BLaER1 treated with 17β-estradiol and CSF1 and Interleukin-3, amounts not matched to agents 10 nM and 100 nM (cell line): ENCODE data around the gene TMEM207.

Experiments used
- H3K27ac ChIP-seq, 11 experiments: shearing (Covaris generic); formaldehyde crosslinking; 2 replicates each; pipeline ENCODE4 v1.8.1; 2022
- H3K27me3 ChIP-seq, 11 experiments: shearing (Covaris generic); formaldehyde crosslinking; 2 replicates each; pipeline ENCODE4 v1.8.1; 2022
- H3K36me3 ChIP-seq, 11 experiments: shearing (Covaris generic); formaldehyde crosslinking; 2 replicates each; pipeline ENCODE4 v1.8.1; 2022
- H3K4me1 ChIP-seq, 10 experiments: shearing (Covaris generic); formaldehyde crosslinking; 2 replicates each; pipeline ENCODE4 v1.8.1; 2022
- H3K4me2 ChIP-seq, 11 experiments: shearing (Covaris generic); formaldehyde crosslinking; 2 replicates each; pipeline ENCODE4 v1.8.1; 2022
- H3K4me3 ChIP-seq, 10 experiments: shearing (Covaris generic); formaldehyde crosslinking; 2 replicates each; pipeline ENCODE4 v1.8.1; 2022
- H3K9ac ChIP-seq, 11 experiments: shearing (Covaris generic); formaldehyde crosslinking; 2 replicates each; pipeline ENCODE4 v1.8.1; 2022
- H3K9me3 ChIP-seq, 11 experiments: shearing (Covaris generic); formaldehyde crosslinking; replicated peaks in 1 of 11; 2 replicates each; pipeline ENCODE4 v1.8.1; 2022
- H4K20me1 ChIP-seq, 11 experiments: shearing (Covaris generic); formaldehyde crosslinking; 2 replicates each; pipeline ENCODE4 v1.8.1; 2022
- Cebpa-rat ChIP-seq, 11 experiments: shearing (Covaris generic); IDR thresholded peaks; 2 replicates each; pipeline ENCODE4 v1.8.1; 2022

TMEM207 gene

DNA sequence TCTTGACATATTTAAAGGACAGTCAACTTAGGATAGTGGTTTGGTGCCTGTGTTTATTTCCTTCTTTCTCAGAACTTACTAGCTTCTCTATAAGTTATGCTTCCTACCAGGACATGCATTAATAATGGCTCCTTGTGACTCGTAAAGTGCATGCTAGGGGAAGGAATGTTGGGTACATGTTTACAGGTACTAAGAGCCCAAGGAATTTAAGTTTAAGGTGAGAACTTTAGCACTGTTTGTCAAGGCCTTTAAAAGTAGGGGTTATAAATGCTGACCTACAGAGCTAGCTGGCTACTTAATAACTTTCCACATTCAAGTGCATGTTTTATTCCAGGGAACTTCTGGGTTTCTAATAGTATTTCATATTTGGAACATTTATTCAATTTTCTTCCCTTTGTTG lies at the start of gene TMEM207:
TSS of gene TMEM207 (minus strand) at position 101 of the 400 bp plus-strand sequence. CDS start at position 9, 92 bp downstream.
- no peak within 1 kb of the TSS; a peak in 1 of 22 replicates for H3K27ac ChIP-seq
- no peaks in the 10 kb centered on the region for H3K9me3 ChIP-seq
- TF ChIP-seq Cebpa-rat (IDR thresholded peaks at IDR 0.05) = no peak
- H4K20me1 ChIP-seq = no peaks in the 10 kb centered on the region
- peaks cover 0 to 10% (median 8%) of the 10 kb centered on the region in 10 experiments; a peak in 6 of 20 replicates for H3K4me1 ChIP-seq
- no peak within 1 kb of the TSS for H3K4me3 ChIP-seq
- H3K36me3 ChIP-seq = no peaks in the 10 kb centered on the region
- no peaks in the 10 kb centered on the region; a peak in 1 of 22 replicates for H3K27me3 ChIP-seq
- H3K4me2 ChIP-seq = no peak within 1 kb of the TSS
- H3K9ac ChIP-seq = no peak within 1 kb of the TSS

DNA sequence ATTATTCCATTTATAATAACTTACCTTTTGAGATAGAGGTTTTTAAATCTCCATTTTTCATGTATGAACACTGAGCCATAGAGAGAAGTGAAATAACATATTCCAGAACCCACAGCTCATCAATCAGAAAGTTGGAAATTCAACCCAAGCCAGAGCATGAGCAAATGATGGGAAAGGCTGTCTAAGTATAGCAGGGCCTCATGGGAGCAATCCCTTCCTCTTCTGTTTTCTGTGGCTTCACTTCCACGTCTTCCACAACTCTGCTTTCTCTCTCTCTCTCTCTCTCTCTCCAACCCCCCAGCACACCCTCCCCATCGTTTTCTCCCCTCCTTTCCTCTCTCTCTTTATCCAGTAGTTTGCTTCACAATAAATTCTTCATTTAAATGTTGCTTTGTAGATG lies 49.4 kb upstream of the TMEM207 start:
- Histone ChIP-seq H3K27ac (no peak overlapping the region), H3K27me3 (no peaks in the 10 kb centered on the region), H3K9me3 (no peaks in the 10 kb centered on the region), H3K4me2 (no peak overlapping the region; a peak in 1 of 22 replicates), H4K20me1 (no peaks in the 10 kb centered on the region), H3K36me3 (no peaks in the 10 kb centered on the region), H3K9ac (no peak overlapping the region), H3K4me1 (peaks cover 10 to 53% (median 11%) of the 10 kb centered on the region in 10 experiments; a peak in 18 of 20 replicates), H3K4me3 (no peak overlapping the region)
- no peak for TF ChIP-seq Cebpa-rat (IDR thresholded peaks at IDR 0.05)

DNA sequence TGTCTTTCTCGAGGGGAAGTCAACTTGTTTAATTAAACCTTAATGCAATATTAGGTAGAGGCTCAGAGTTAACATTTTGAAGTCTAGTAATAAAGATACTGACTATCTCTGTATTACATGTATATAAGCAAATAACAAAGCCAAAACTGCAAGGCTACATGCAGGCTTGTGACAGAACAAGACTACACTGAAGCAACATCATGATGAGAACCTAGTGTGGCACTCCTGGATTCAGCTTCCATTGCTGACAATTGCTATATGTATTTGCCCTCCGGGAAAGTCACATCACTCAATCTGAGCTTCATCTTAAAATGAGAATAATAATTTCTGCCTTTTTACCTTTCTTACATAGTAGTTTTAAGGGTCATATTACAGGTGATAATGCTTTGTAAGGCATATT lies 48.6 kb upstream of the TMEM207 start:
- Histone ChIP-seq H3K27me3 (no peaks in the 10 kb centered on the region), H3K36me3 (no peaks in the 10 kb centered on the region), H4K20me1 (no peaks in the 10 kb centered on the region), H3K4me3 (no peak overlapping the region), H3K9ac (no peak overlapping the region), H3K27ac (no peak overlapping the region), H3K4me2 (no peak overlapping the region), H3K9me3 (no peaks in the 10 kb centered on the region), H3K4me1 (peaks cover 10 to 47% (median 11%) of the 10 kb centered on the region in 10 experiments; a peak in 18 of 20 replicates)
- TF ChIP-seq Cebpa-rat (IDR thresholded peaks at IDR 0.05) = no peak

DNA sequence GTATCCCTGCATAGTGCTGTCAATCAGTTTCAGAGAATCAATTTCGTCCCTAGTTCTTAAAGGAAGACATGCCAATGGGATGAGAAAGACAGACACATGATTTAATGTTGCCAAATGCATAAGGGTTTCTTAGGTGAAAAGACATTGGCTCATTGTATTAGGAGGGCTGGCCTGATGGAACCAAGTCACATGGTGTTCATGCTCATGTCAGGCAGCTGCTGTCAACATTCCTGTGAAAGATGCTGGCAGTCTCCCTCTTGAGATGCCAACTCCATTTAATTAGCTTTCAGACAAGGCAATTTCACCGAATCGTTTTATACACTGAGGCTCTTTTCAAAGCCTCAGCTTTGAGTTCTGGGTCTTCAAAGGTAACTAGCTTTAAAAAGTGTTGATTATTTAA lies 48.1 kb upstream of the TMEM207 start:
- no peaks in the 10 kb centered on the region for H3K36me3 ChIP-seq
- no peak overlapping the region for H3K27ac ChIP-seq
- no peaks in the 10 kb centered on the region for H3K27me3 ChIP-seq
- no peak for TF ChIP-seq Cebpa-rat (IDR thresholded peaks at IDR 0.05)
- H3K9ac ChIP-seq = no peak overlapping the region
- H3K9me3 ChIP-seq = no peaks in the 10 kb centered on the region
- H3K4me3 ChIP-seq = no peak overlapping the region
- H3K4me1 ChIP-seq = peaks cover 8 to 42% (median 11%) of the 10 kb centered on the region in 10 experiments; a peak in 18 of 20 replicates
- H3K4me2 ChIP-seq = no peak overlapping the region
- no peaks in the 10 kb centered on the region for H4K20me1 ChIP-seq

DNA sequence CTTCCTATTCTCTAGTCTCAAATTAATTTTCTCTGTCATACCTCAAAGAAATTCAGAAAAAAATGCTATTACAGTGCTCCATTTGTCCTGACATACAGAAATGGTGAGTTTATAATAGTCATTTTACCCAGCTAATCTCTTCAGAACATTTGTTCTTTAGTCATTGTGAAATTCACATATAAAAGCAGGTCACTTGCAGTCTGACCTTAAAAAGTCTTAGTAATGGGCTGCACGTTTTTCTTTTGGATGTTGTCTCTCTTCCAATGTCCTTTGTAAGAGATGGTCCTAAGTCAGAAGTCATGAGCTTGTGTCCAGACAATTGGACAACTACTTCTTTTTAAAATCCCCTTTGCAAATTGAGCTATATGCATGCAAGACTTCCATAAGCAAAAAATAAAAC lies 47.2 kb upstream of the TMEM207 start:
- Histone ChIP-seq H3K9ac (no peak overlapping the region), H3K27me3 (no peaks in the 10 kb centered on the region), H3K36me3 (no peaks in the 10 kb centered on the region), H3K4me1 (peaks cover 6 to 35% (median 11%) of the 10 kb centered on the region in 10 experiments; a peak in 18 of 20 replicates), H3K4me3 (no peak overlapping the region), H3K9me3 (no peaks in the 10 kb centered on the region), H3K4me2 (0 out of 22 replicates have a peak overlapping the region, but pooled peaks of 2 of the 11 experiments have one; percentile 20 to 48), H4K20me1 (no peaks in the 10 kb centered on the region), H3K27ac (no peak overlapping the region)
- TF ChIP-seq Cebpa-rat (IDR thresholded peaks at IDR 0.05) = no peak

DNA sequence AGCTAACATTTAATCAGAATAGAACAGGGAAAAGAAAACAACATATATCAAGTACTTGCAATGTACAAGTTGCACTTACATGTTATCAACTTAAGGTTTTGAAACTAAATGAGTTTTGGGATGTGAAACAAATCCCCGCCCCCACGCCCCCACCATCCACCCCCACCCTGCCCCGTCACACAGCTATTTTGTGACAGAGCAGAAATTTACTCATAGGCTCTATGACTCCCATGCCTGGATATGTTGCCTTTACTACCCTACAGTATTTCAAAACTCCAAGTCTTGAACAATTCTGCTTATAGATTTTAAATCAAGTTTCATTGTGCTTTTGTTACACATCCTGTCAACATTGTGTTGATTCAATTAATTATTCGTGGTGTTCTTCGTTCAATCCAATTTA lies 46.1 kb upstream of the TMEM207 start:
- Histone ChIP-seq H4K20me1 (no peaks in the 10 kb centered on the region), H3K27me3 (no peaks in the 10 kb centered on the region), H3K36me3 (no peaks in the 10 kb centered on the region), H3K4me3 (no peak overlapping the region), H3K9ac (no peak overlapping the region), H3K4me1 (peaks cover 6 to 35% (median 11%) of the 10 kb centered on the region in 10 experiments; a peak in 18 of 20 replicates), H3K4me2 (peak overlapping the region in 2 of 11 experiments; percentile 41 to 48; a peak in 3 of 22 replicates), H3K27ac (peak overlapping the region in 2 of 11 experiments; percentile 7 to 30; a peak in 2 of 22 replicates), H3K9me3 (no peaks in the 10 kb centered on the region)
- no peak for TF ChIP-seq Cebpa-rat (IDR thresholded peaks at IDR 0.05)

DNA sequence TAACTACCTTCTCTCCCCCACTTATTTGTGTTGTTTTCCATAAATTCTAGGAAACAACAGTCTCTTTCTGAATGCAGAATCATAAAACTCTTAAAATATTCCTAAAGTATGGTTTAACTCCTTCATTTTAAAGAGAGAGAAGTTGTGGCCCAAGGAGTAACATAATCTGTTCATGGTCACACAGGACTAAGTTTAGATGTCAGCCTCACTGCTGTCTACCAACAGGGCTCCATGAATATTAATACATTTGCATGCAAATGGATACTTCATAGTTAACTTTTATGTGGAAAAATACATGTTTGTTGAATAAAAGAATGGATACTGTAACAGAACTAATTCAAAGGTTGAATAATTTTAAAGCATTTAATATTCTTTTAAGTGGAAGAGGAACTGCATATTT lies 45.7 kb upstream of the TMEM207 start:
- Histone ChIP-seq H4K20me1 (no peaks in the 10 kb centered on the region), H3K27me3 (no peaks in the 10 kb centered on the region), H3K36me3 (no peaks in the 10 kb centered on the region), H3K27ac (no peak overlapping the region), H3K9me3 (no peaks in the 10 kb centered on the region), H3K4me2 (peak overlapping the region in 8 of 11 experiments; percentile 2 to 55 (median 22); a peak in 8 of 22 replicates), H3K9ac (no peak overlapping the region), H3K4me1 (peaks cover 6 to 35% (median 11%) of the 10 kb centered on the region in 10 experiments; a peak in 18 of 20 replicates), H3K4me3 (no peak overlapping the region)
- no peak for TF ChIP-seq Cebpa-rat (IDR thresholded peaks at IDR 0.05)

DNA sequence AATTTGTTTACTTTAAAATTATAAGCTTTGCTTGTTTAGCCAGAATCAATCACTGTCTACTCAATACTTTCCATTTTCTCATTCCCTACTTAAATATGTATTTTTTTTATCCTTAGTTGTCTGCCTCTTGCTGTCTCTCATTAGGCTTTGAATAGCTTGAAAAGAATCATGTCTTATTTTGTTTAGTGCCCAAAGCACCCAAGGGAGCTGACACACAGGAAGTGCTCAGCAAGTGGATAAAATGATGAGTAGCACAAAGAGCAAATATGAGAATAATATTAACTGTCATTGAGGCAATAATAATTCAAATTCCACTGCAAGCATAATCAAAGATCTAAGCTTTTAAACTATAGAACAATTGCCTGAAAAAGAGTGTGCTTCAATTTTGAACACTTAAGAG lies 45.2 kb upstream of the TMEM207 start:
- H3K27me3 ChIP-seq = no peaks in the 10 kb centered on the region
- no peaks in the 10 kb centered on the region for H3K36me3 ChIP-seq
- peak overlapping the region; percentile 1 to 55 (median 19); a peak in 13 of 22 replicates for H3K4me2 ChIP-seq
- H4K20me1 ChIP-seq = no peaks in the 10 kb centered on the region
- H3K4me1 ChIP-seq = peaks cover 6 to 35% (median 11%) of the 10 kb centered on the region in 10 experiments; a peak in 18 of 20 replicates
- no peak for TF ChIP-seq Cebpa-rat (IDR thresholded peaks at IDR 0.05)
- no peak overlapping the region for H3K27ac ChIP-seq
- no peaks in the 10 kb centered on the region for H3K9me3 ChIP-seq
- H3K9ac ChIP-seq = no peak overlapping the region
- no peak overlapping the region for H3K4me3 ChIP-seq

DNA sequence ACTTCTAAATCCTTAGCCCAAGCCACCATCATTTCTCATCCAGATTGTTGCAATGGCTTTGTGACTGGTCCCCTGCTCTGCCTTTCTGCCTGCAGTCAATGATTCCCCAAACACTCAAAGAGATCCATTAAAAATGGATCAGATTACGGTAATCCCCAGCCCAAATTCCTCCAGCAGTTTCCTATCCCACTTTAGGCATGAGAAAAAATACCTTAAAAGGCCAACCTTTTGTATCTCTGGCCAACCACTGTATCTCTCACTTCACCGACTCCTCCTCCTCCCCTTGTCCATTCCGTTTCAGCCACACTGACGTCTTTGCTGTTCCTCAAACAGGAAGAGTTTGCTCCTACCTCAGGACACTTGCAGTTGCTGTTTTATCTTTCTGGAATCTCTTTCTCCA lies 43.3 kb upstream of the TMEM207 start:
- Histone ChIP-seq H3K9ac (no peak overlapping the region), H3K27me3 (no peaks in the 10 kb centered on the region), H3K4me2 (no peak overlapping the region), H4K20me1 (no peaks in the 10 kb centered on the region), H3K9me3 (no peaks in the 10 kb centered on the region), H3K36me3 (no peaks in the 10 kb centered on the region), H3K4me1 (peaks cover 6 to 30% (median 11%) of the 10 kb centered on the region in 10 experiments; a peak in 18 of 20 replicates), H3K27ac (no peak overlapping the region), H3K4me3 (no peak overlapping the region)
- no peak for TF ChIP-seq Cebpa-rat (IDR thresholded peaks at IDR 0.05)

DNA sequence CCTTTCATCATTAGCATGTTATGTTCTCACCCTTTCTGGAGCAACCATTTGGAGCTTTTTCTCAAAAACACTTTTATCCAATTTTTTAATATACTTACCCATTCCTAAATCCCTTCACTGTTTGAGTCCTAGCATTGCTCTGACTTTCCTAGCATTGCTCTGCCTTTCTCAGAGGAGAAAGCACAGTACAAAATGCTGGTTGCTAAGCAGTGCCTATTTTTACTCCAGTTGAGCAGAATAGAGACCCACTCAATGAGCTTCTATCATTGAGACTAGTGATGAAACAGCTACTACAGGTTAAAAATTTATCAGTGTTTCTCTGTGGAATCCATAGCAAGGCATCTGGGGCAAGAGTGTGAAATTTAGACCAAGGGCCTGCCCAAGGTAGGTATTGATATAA lies 42.4 kb upstream of the TMEM207 start:
- Histone ChIP-seq H3K4me2 (no peak overlapping the region), H3K4me1 (peaks cover 6 to 30% (median 14%) of the 10 kb centered on the region in 10 experiments; a peak in 19 of 20 replicates), H3K9ac (no peak overlapping the region), H3K27ac (no peak overlapping the region), H3K9me3 (no peaks in the 10 kb centered on the region), H3K27me3 (no peaks in the 10 kb centered on the region), H3K36me3 (no peaks in the 10 kb centered on the region), H4K20me1 (no peaks in the 10 kb centered on the region), H3K4me3 (no peak overlapping the region)
- TF ChIP-seq Cebpa-rat (IDR thresholded peaks at IDR 0.05) = no peak
